Cerebellar nuclear complex (tissue), 1 donor: Measurements from ENCODE around the gene MBNL2.

ENCODE experiments used
- DNase-seq, 2 experiments: peaks; one replicate each; lab custom pipeline; 2025; lab: John Stamatoyannopoulos, UW

Gene MBNL2

GRCh38 chr13:97273341-97273831 is 51.3 kb downstream of the MBNL2 start:
- DNase-seq: no peak

GRCh38 chr13:97274829-97275649 is 52.9 kb downstream of the MBNL2 start:
- no peak for DNase-seq

- DNase-seq: no peak
Observed at GRCh38 chr13:97275776-97276501, 53.8 kb downstream of the MBNL2 start.

- DNase-seq: no peak
Observed at GRCh38 chr13:97276862-97277269, 54.7 kb downstream of the MBNL2 start.

- no peak for DNase-seq
Observed at GRCh38 chr13:97278435-97279411, 56.6 kb downstream of the MBNL2 start.

GRCh38 chr13:97279913-97280312 is 57.8 kb downstream of the MBNL2 start:
- DNase-seq: no peak

- no peak for DNase-seq
Observed at GRCh38 chr13:97280478-97280877, 58.3 kb downstream of the MBNL2 start.

- no peak for DNase-seq
Observed at GRCh38 chr13:97281028-97281427, 58.9 kb downstream of the MBNL2 start.

GRCh38 chr13:97282705-97283104 is 60.6 kb downstream of the MBNL2 start:
- no peak for DNase-seq

GRCh38 chr13:97283888-97284287 is 61.8 kb downstream of the MBNL2 start:
- no peak for DNase-seq

- DNase-seq: no peak
Observed at GRCh38 chr13:97284558-97284957, 62.4 kb downstream of the MBNL2 start.

- no peak for DNase-seq
Observed at GRCh38 chr13:97285221-97285955, 63.3 kb downstream of the MBNL2 start.

GRCh38 chr13:97286317-97287046 is 64.3 kb downstream of the MBNL2 start:
- DNase-seq: no peak

- DNase-seq: no peak
Observed at GRCh38 chr13:97287047-97287383, 64.9 kb downstream of the MBNL2 start.

GRCh38 chr13:97288486-97288900 is 66.4 kb downstream of the MBNL2 start:
- DNase-seq: no peak

- DNase-seq: no peak
Observed at GRCh38 chr13:97289514-97290298, 67.6 kb downstream of the MBNL2 start.

- no peak for DNase-seq
Observed at GRCh38 chr13:97295283-97296182, 73.4 kb downstream of the MBNL2 start.

GRCh38 chr13:97296740-97297139 is 74.6 kb downstream of the MBNL2 start:
- DNase-seq: no peak

GRCh38 chr13:97298816-97299215 is 76.7 kb downstream of the MBNL2 start:
- DNase-seq: no peak
